KOPT-K1 (cell line): Measurements from ENCODE around the gene CYP4V2.

Experiments
- H3K27ac ChIP-seq: fragments of 200-600 bp; sonication (generic); 2 replicates; pipeline ENCODE4 v1.5.1; 2016; ENCODE audit warnings: antibody characterized with exemption, mild to moderate bottlenecking, low read depth, low read length; ENCODE audit not compliant: poor library complexity, severe bottlenecking
- H3K36me3 ChIP-seq: fragments of 200-600 bp; sonication (generic); 2 replicates; pipeline ENCODE4 v1.5.1; 2017; ENCODE audit warnings: antibody characterized with exemption, mild to moderate bottlenecking, low read length, moderate library complexity; ENCODE audit not compliant: insufficient read depth
- H3K9me3 ChIP-seq: fragments of 200-600 bp; sonication (generic); 2 replicates; pipeline ENCODE4 v1.5.1; 2017; ENCODE audit warnings: antibody characterized with exemption, low read length, mild to moderate bottlenecking; ENCODE audit not compliant: insufficient read depth, poor library complexity, severe bottlenecking

Gene CYP4V2

DNA sequence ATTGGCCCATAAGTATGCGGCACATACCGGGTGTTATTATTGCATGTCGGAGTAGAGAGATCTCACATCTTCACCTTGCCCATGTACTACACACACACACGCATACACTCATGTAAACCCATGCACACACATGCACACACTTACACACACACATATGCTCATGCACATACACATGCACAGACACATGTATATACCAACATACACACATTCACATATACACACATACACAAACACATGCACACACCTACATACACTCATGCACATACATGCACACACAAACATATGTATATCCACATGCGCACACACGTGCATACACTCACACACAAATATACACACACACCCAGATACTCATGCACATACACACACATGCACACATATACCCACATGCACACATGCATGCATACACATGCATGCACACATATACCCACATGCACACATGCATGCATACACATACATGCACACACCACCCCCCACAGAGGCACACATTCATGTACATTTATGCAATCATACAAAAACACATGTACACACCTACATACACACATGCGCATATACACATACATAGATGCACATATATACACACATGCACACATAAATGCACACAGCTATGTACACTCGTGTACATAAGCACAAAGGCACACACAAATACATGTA is 11.2 kb downstream of the CYP4V2 start:
- Histone ChIP-seq H3K27ac (no peak overlapping the region), H3K36me3 (peaks cover 11% of the 10 kb centered on the region; the same call in 1 of the 2 replicates), H3K9me3 (no peaks in the 10 kb centered on the region)

DNA sequence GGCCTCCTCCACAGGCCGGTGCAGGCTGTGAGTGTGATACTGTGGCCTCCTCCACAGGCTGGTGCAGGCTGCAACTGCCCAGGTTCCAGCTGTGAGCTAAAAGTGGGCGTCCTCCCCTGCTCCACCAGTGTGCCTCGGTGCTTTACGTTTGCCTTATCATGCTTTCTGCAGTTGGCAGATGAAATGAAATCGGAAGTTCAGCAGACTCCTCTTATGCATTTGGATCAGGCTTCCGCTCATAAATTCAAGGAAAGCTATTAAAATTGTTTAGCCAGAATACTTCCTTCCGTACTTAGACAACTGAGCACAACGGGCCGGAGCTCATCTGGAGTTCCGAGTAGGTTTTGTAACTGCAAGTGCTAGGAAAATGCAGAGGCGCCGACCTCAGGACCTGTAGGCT is 12.0 kb downstream of the CYP4V2 start:
- Histone ChIP-seq H3K36me3 (peaks cover 17% of the 10 kb centered on the region; the same call in 1 of the 2 replicates), H3K9me3 (peaks cover 2% of the 10 kb centered on the region), H3K27ac (no peak overlapping the region)

DNA sequence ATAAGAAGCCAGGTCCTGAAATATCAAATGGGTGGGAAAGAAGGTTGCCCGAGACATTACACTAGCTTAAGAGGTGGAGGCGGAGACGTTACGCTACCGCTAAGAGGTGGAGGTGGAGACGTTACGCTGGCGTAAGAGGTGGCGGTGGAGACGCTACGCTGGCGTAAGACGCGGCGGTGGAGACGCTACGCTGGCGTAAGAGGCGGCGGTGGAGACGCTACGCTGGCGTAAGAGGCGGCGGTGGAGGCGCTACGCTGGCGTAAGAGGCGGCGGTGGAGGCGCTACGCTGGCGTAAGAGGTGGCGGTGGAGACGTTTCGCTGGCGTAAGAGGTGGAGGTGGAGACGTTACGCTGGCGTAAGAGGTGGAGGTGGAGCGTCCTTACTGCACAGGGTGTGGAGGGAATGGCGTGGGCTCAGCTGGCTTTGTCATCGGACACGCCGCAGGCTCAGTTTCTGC is 12.8 kb downstream of the CYP4V2 start:
- Histone ChIP-seq H3K36me3 (peaks cover 24% of the 10 kb centered on the region), H3K27ac (no peak overlapping the region), H3K9me3 (peaks cover 10% of the 10 kb centered on the region)

DNA sequence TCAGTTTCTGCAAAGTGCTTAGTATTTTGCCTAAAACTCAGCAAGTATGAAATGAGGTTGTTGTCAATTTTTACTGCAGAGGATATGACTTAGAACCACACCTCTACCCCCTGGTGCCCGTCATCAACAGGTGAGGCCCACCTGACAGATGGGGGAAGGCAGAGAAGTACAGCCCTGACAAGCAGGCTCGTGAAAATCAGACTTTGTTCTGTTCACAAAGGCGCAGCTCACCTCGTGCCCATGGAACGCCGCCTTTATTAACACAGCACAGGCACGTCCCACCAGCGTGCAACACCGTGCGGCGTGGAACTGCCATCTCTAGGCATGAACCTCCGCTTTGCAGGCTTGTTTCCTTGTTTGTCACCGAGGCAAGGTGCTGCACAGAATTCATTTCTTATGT is 13.3 kb downstream of the CYP4V2 start:
- peaks cover 29% of the 10 kb centered on the region for H3K36me3 ChIP-seq
- peaks cover 15% of the 10 kb centered on the region for H3K9me3 ChIP-seq
- H3K27ac ChIP-seq, result no peak overlapping the region

DNA sequence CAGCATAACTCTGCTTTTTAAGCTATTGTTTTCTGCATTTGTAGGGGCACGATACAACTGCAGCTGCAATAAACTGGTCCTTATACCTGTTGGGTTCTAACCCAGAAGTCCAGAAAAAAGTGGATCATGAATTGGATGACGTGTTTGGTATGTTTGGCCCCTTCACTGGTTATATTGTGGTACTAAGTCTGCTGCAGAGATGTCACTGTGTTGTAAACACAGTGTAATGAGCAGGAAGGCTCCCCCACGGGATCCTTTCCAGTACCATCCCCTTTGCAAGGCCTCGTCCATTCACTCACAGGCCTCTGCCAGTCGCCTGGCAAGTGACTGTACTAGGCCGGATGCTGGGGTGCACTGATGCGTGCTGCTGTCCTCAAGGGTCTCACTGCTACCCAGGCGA is 13.8 kb downstream of the CYP4V2 start:
- no peak overlapping the region for H3K27ac ChIP-seq

DNA sequence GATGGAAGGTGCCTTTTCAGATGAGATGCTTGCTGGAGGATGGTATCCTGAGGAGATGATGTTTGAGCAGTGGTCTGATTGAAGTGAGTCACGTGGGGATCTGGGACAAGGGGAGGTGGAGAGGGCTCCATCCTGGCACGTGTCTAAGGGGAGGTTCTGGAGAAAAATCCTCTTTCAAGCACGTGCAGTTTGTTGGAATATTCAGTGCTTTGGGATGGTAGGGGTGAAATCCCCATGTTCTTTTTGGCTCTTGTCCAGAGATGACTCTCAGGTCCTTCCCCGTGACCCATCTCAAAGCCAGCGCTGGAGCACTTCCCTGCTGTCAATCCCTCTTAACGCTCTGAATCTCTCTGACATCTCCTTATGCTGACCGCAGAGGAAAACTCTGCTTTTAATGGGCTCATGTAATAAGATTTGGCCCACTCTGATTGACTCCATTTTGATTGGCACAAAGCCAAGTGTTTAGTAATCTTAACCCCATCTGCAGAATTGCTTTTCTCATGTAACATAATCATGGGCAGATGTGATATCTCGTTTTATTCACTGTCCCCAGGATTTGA is 25.2 kb downstream of the CYP4V2 start:
- H3K9me3 ChIP-seq, result no peaks in the 10 kb centered on the region
- H3K36me3 ChIP-seq, result 0 out of 2 replicates have a peak, but pooled peaks cover 5% of the 10 kb centered on the region
- H3K27ac ChIP-seq, result no peak overlapping the region

More for the DNA sequence above, 13.8 kb downstream of the CYP4V2 start:
- Histone ChIP-seq H3K36me3 (peaks cover 34% of the 10 kb centered on the region), H3K9me3 (peaks cover 20% of the 10 kb centered on the region)

DNA sequence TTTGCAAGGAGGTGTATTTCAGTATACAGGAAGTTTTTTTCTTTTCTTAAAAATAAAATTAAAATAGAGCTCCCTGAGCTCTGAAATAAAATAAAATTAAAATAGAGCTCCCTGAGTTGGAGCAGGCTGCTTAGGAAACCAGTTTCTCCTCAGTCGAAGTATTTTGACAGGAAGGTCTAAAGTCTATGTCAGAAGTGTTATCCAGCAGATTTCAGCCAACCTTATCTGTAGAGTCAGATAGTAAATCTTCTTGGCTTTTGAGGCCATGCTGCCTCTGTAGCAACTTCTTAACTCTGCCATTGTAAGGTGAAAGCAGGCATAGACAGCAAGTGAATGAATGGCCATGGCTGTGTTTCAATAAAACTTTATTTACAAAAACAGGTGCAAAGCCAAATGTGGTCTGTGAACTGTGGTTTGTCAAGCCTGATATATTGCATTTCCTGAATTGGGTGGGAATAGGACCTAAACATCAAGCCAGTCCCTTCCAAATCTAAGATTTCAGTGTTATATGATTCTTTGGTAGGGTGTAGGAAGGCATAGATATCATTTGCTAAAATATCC is 26.4 kb downstream of the CYP4V2 start:
- Histone ChIP-seq H3K36me3 (no peaks in the 10 kb centered on the region), H3K27ac (no peak overlapping the region), H3K9me3 (no peaks in the 10 kb centered on the region)

DNA sequence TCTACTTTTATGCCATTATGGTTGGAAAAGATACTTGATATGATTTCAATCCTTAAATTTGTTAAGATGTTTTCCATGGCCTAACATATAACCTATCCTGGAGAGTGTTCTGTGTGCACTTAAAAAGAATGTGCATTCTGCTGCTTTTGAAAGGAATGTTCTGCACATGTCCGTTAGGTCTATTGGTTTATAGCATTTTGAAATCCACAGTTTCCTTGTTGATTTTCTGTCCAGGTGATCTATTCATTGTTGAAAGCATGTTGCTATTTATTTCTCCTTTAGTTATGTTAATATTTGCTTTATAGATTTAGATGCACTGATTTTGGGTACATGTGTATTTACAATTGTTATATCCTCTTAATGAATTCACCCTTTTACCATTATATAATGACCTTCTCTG is 30.3 kb downstream of the CYP4V2 start:
- H3K36me3 ChIP-seq, result no peaks in the 10 kb centered on the region
- peaks cover 17% of the 10 kb centered on the region for H3K9me3 ChIP-seq
- H3K27ac ChIP-seq, result no peak overlapping the region

DNA sequence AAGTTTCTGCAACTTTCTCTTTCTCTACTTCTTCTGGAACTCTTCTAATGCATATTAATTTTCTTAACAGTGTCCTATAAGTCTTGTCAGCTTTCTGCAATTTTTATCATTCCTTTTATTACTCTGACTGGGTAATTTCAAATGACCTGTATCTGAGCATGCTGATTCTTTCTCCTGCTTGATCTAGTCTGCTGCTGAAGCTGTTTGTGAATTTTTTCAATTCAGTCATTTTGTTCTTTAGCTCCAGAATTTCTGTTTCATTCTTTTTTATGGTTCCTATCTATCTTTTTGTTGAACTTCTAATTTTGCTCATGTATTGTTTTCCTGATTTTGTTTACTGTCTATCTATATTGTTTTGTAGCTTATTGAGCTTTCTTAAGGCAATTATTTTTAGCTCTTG is 34.5 kb downstream of the CYP4V2 start:
- Histone ChIP-seq H3K27ac (no peak overlapping the region), H3K36me3 (no peaks in the 10 kb centered on the region), H3K9me3 (peaks cover 21% of the 10 kb centered on the region)

DNA sequence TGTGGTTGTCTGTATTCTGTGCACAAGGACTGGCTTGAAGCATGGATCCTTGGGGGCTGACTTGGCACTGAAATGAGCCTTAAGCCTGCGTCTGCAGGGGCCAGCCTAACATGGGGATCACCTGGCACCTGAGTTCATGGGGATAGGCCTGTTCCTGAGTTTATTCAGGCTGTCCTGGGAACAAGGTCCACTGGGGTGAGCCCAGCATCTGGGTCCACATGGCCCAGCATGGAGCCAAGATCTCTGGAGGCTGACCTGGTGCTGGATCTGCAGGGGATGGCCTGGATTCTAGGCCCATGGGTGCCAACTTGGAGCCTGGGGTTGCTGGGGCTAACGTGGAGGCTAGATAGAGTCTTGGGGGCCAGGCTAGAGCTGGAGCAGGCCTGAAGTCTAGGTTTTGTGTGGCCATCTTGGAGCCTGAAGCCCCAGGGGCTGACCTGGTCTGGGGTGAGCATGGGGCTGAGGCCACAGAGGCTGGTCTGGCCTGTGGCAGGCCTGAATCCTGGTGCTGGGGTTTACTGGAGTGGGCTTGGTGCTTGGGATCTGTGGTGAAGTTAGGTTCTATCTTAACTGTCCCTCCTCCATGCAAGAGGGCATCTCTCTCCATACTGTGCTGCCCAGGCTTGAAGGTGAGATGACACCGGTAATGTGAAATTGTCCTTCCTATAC is 35.3 kb downstream of the CYP4V2 start:
- H3K9me3 ChIP-seq, result peaks cover 21% of the 10 kb centered on the region
- no peak overlapping the region for H3K27ac ChIP-seq
- H3K36me3 ChIP-seq, result no peaks in the 10 kb centered on the region

DNA sequence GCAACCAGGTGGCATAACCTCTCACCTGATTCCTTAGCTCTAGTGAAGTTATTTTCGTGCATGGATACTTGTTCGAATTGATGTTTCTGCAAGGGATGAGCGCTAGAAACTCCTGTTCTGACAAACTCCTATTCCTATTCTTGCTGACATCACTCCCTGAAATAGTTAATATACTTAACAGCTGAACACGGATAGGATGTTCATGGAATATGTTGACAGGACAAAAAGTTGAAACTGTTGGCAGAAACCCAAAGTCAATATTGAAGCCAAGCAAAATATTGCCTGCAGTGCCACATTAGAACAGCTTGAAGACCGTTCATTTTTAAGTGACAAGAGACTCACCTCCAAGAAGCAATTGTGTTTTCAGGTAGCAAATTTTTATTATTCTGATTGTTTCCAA is 35.9 kb downstream of the CYP4V2 start, which contains the start of gene KLKB1:
Gene KLKB1 (plus strand): TSS at position 287 of the 400 bp plus-strand sequence. CDS start 689 bp downstream, outside the sequence.
- Histone ChIP-seq H3K9me3 (peaks cover 21% of the 10 kb centered on the region), H3K27ac (no peak within 1 kb of the TSS)

DNA sequence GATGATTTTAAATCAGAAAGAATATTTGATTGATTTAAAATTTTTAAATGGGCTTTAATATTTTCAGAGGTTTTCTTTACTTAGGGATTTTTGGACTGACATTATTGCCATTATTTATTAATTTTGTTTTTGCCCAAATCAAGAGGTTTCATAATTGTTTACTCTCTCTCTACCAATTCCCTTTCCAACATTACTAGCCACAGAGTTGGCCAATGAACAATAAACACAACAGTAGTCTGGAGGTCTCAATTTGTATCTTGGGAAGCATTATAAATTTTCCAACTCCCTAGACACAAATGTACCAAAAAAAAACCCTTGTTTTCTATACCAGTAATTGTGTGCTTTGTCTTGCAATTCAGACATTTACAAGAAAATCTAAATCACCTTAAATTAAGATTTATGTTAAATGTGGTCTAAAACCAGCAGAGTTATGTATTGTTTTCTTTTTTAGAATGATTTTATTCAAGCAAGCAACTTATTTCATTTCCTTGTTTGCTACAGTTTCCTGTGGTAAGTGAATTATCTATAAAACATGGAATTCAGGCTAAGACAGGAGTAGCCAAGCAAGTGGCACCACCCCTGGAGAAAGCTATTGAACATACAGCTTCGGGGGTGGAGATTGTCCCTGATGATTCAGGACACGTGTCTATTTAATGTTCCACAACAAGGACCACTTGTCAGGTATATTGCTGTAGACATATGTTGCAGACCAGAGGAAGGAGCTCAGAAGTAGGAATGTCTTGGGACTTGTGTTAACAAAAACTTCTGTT is 36.6 kb downstream of the CYP4V2 start:
- H3K36me3 ChIP-seq, result no peaks in the 10 kb centered on the region
- peaks cover 21% of the 10 kb centered on the region for H3K9me3 ChIP-seq
- no peak overlapping the region for H3K27ac ChIP-seq

More for the DNA sequence above, 35.9 kb downstream of the CYP4V2 start, which contains the start of gene KLKB1:
- H3K36me3 ChIP-seq, result no peaks in the 10 kb centered on the region

DNA sequence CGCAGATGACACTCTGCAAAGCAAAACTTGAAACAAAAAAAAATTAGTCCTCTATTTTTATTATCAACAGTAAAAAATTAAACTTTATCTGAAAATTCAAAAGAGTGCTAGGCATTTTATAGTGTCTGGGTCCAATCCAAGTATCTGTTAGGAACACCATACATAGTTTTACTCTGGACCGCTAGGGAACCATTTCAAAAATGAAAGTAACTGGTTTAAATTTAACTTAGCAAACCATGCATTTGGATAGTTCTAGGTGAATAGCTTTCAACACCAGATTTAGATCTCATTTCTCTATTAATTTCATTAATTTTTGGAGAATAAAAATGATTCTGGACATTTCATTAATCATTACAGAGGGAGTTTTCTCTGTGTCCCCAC is 37.1 kb downstream of the CYP4V2 start:
- Histone ChIP-seq H3K36me3 (no peaks in the 10 kb centered on the region), H3K27ac (no peak overlapping the region), H3K9me3 (peaks cover 21% of the 10 kb centered on the region)

DNA sequence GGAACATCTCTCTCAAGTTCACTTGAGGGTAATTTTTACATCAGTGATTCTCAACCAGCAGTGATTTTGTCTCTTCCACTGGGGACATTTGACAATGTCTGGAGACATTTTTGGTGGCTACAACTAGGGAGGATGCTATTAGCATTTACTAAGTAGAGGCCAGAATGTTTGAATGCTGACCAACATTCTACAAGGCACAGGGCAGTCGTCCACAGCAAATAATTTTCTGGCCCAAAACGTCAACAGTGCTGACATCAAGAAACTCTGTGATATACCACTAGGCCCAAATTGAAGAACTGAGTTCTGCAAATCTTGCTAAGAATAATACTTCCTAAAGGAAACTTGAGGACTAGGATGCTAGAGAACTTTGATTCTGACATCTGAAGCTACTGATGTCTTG is 43.0 kb downstream of the CYP4V2 start:
- H3K27ac ChIP-seq, result no peak overlapping the region
- H3K9me3 ChIP-seq, result no peaks in the 10 kb centered on the region
- no peaks in the 10 kb centered on the region for H3K36me3 ChIP-seq

DNA sequence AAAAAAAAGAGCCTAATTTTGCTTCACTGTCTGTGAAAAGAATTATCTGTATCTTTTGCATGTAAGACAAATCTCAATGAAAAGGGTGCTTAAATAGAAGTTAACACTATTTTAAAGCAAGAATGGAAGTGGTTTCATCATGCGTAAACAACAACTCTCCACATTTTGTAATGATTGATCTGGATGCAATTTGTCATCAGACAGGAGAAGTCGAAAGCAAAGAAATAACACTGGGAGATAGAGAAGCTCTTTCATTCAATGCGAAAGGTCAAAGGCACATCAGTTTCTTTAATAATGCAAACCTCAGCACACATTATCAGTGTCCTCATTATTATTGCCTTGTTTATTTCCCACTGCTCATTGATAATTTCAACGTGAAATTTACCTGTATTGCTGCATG is 44.8 kb downstream of the CYP4V2 start:
- Histone ChIP-seq H3K27ac (no peak overlapping the region), H3K9me3 (no peaks in the 10 kb centered on the region), H3K36me3 (no peaks in the 10 kb centered on the region)
